NCI-H2081 (cell line): ENCODE measurements around the gene PDE4A.

Experiments
- DNase-seq, 2 experiments: peaks; one replicate each; lab custom pipeline; 2025; lab: John Stamatoyannopoulos, UW

The PDE4A gene

DNA sequence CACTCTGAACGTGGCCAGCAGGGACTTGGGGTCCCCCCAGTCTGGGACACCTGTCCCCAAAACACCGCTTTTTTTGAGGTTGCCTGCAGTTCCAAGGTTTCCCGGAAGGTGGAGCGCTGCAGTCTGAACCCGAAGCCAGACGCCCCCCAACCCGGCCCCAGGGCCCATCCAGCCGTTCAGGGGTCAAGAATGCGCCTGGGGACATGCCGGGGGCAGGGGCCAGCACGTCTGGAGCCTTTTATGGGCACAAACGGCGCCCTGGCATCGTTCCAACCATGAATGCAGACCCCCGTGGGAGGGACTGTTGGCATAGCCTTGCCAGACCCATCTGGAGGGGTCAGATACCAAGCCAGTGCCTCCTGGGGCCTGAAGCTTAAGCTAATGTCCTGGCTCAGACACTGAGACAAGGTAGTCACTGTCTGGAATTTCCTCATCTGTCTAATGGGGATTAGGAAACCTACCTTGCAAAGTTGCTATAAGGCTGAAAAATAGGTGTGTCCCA is 90.0 kb downstream of the PDE4A start:
- DNase-seq, result no peak

DNA sequence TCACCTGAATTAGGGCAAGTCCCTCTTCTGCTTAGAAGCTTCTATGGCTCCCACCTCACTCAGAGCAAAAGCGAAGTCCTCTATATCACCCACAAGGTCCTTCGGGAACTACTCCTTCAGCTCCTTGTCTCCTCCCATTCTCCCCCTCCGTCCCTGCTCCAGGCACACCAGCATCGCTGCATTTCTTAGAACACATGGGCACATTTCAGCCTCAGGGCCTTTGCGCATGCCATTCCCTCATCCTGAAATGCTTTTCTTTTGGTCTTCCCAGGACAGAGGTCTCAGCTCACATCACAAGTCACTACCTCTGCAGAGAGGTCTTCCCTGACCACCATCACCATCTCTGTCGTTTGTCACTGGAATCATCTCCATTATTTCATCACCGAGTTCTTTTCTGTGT is 92.9 kb downstream of the PDE4A start:
- DNase-seq, result no peak

DNA sequence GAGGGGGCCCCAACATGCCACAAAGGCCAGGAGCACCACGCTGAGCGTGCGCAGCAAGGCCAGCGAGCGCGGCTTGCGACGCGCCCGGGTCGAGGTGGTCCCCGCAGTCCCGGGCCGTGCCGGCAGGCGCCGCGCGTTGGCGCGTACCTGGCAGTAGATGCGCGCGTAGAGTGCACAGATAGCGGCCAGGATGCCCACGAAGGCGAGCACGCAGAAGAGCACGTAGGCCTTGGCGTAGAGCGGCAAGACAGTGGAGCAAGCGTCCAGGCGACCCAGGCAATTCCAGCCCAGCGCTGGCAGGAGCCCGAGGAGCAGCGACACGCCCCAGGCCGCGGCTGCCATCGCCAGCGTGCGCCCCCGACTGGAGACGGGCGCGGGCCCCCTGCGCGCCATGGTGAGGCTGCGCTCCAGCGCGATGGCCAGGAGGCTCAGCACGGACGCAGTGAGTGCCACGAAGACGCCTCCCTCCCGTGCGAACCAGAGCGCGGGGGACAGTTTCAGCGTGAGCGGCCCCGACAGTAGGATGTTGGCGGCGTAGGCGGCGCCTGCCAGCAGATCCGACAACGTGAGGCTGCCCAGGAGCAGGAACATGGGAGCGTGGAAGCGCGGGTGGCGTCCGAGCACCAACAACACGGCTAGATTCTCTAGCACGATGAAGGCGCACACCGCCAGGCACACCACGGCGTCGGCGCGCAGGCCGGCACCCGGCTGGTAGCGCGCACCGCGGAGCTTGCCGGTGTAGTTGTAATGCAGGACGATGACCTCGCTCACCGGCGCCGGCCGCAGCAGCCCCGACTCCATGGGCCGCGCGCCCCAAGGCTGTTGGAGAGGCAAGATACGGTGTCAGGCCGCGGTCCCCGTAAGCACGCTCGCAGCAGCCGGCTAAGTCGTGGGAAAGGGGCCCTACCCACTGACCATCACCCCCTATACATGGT is 94.1 kb downstream of the PDE4A start:
- no peak for DNase-seq

DNA sequence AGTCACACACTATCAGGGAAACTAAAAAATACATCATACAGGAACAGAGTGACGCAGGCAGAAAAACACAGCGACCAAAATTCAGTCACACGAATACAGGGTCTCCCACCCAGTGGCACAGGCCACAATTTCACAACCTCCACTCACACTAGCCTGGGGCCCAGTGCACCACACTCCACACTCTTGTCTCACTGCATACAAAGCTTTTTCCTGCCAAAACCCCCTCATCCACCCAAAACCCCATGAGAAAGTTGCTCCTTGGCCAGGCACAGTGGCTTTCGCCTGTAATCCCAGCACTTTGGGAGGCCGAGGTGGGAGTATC is 95.7 kb downstream of the PDE4A start:
- DNase-seq, result no peak

DNA sequence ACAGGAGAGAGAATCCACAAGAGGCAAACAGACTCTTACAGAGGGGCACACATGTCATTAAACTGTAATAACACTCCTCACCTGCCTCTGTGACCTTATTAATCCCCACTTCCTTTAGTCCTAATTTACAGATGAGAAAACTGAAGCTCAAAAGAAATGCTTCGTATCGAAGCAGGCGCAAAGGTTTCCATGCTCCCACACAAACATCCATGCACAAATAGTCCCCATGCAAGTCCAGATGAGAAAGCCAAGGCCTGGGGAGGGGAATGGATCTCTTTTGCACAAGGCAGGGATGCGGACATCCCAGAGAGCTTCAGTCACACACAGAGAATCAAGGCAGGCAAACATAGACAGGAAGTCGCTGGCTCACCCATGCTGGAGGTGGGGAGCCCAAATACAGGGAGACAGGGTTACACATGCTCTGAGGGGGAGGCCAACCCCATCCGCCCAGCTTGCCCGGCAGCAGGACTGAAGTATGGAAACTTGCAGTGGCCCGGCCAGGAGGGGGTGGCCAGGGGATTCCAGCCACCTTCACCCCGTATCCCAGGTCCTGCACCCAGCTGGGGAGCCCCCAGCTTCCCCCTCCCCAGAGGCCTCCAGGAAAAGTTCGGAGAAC is 96.4 kb downstream of the PDE4A start:
- DNase-seq, result no peak

DNA sequence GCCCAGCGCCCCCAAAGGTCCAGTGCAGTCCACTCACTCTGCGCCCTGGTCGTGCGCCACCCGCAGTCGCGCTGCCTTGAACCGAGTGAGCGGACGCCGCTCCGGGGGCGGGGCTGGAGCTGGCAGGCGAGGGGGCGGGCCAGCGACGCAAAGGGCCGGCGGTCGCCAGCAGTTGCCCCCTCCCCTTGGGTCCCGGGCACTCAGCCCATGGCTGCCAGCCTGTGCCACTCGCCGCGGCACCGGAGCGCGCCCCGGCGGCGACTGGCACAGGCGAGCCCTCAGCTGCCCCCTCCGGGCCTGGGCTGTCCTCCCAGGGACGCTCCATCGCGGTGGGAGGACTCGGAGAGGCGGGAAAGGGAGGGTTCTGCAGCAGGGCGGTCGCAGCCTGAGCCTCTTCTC is 97.0 kb downstream of the PDE4A start, which contains the start of gene S1PR5:
S1PR5 (minus strand) TSS at position 87 of the 399 bp plus-strand sequence. CDS start 2,436 bp downstream, outside the sequence.
- DNase-seq, result peak; percentile 36 to 37

DNA sequence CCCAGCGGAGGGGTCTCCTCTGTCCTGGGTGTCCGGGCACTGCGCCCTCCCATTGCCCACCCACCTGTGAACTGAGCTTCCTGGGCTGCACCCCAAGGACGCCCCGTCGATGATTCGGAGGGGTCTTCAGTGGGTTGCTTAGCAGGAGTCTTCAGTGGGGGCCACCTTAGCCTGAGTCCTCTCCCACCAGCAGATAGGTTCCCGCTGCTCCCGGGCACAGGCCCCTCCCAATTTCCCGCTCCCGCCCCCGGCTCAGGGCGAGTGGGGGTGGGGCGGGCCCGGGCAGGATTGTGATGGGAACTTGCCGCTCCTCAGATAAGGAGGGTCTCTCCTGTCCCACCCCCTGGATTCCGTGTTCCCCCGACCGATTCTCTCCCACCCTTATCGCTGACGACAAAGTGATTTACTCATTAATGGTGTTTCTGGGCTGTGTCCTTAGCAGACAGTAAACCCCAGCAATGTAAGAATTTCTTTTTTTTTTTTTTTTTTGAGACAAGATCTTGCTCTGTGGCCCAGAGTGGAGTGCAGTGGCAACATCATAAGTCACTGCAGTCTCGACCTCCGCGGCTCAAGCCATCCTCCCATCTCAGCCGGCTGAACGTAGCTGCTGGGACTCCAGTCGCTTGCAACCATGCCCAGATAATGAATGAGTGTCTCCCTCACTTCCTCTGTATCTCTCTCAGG is 97.6 kb downstream of the PDE4A start:
- peak in 1 of 2 experiments; percentile 28 for DNase-seq

DNA sequence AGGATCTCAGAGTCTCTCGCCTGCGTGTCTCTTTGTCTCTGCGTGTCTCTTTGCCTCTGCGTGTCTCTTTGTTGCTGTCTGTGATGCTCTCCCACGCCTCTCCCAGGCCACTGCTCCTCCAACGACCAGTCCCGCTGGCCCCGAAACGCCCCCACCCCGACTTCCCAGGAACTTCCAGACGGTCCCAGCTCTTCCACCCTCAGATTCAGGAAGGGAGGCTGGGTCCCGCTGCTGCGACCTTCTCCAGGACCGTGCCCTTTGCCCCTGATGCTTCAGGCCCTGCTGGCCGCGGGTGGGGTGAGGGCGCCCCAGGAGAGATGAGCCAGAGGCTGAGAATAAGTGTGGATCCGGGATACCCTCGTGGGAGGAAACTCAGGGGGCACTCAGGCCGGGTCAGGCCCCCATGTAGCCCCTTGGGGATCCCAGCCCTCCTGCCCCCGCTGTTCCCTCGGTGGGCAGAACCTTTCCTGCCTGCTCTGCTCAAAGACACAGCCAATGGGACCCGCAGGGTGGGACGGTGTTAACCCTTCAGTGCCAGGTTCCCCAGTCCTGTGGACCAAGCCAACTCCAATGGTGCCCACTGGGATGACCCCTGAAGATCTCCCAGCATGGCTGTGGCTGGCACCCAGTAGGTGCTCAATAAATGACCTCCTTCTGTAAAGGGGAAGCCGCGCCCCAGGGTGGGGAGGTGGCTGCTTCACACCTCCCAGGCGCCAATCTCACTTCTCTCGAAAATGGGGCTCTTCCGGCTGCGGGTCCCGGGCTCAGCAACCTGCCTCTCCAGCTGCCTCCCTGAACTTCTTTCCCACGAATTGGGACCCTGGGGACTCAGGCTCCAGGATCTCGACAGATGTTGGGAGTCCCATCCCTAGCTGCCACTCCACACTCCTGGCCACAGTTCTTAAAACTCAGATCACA is 98.4 kb downstream of the PDE4A start:
- no peak for DNase-seq
